OCI-LY3 (cell line): Measurements from ENCODE around the gene PAM.

Source experiments
- H2AFZ ChIP-seq: fragments of 200-600, 300-600 bp; shearing (Covaris generic); 2 replicates; pipeline ENCODE4 v1.6.0; 2014; ENCODE audit warnings: antibody characterized with exemption, low read depth, low read length
- H3K27ac ChIP-seq: fragments of 200-600, 300-600 bp; sonication (generic); 2 replicates; pipeline ENCODE4 v1.5.1; 2014; ENCODE audit warnings: mild to moderate bottlenecking, low read length, moderate library complexity, mixed read lengths
- H3K27me3 ChIP-seq: fragments of 200-600, 300-600 bp; sonication (generic); 2 replicates; pipeline ENCODE4 v1.6.1; 2014; ENCODE audit warnings: low read depth, low read length, mixed read lengths
- H3K36me3 ChIP-seq: fragments of 200-600, 300-600 bp; sonication (generic); replicated peaks from 2 replicates; pipeline ENCODE3; 2014; ENCODE audit warnings: low read depth, low read length, mixed read lengths
- H3K4me1 ChIP-seq: fragments of 300-600, 200-600 bp; sonication (generic); 2 replicates; pipeline ENCODE4 v1.6.1; 2014; ENCODE audit warnings: low read length, mixed read lengths
- H3K4me2 ChIP-seq: fragments of 200-600, 300-600 bp; sonication (generic); 2 replicates; pipeline ENCODE4 v1.6.1; 2014; ENCODE audit warnings: low read length, mixed read lengths
- H3K4me3 ChIP-seq: fragments of 300-600, 200-600 bp; sonication (generic); 2 replicates; pipeline ENCODE4 v1.5.1; 2014; ENCODE audit warnings: antibody characterized with exemption, mild to moderate bottlenecking, low read length, moderate library complexity
- H3K79me2 ChIP-seq: fragments of 300-600, 200-600 bp; shearing (Covaris generic); 2 replicates; pipeline ENCODE4 v1.6.1; 2014; ENCODE audit warnings: mild to moderate bottlenecking, low read length, mixed read lengths
- H3K9ac ChIP-seq: fragments of 300-600, 200-600 bp; shearing (Covaris generic); 2 replicates; pipeline ENCODE4 v1.6.0; 2014; ENCODE audit warnings: mild to moderate bottlenecking, low read length, moderate library complexity
- H3K9me3 ChIP-seq: fragments of 200-600, 300-600 bp; shearing (Covaris generic); 2 replicates; pipeline ENCODE4 v1.6.1; 2014; ENCODE audit warnings: low read length, mixed read lengths; ENCODE audit not compliant: insufficient read depth
- H4K20me1 ChIP-seq: fragments of 200-600, 300-600 bp; sonication (generic); 2 replicates; pipeline ENCODE4 v1.6.1; 2016; ENCODE audit warnings: low read length, mixed read lengths; ENCODE audit not compliant: insufficient read depth
- EZH2phosphoT487 ChIP-seq: fragments of 200-600 bp; shearing (Covaris generic); IDR thresholded peaks from 2 replicates; pipeline ENCODE4 v1.6.1; 2018; ENCODE audit warnings: antibody characterized with exemption, mixed run types, low read depth
- TF ChIP-seq, protein P1 (sequence below): fragments of 200-600, 300-600 bp; sonication (generic); IDR thresholded peaks from 2 replicates; pipeline ENCODE4 v1.5.1; 2014; ENCODE audit warnings: antibody characterized with exemption, low read length, low read depth

PAM gene

DNA sequence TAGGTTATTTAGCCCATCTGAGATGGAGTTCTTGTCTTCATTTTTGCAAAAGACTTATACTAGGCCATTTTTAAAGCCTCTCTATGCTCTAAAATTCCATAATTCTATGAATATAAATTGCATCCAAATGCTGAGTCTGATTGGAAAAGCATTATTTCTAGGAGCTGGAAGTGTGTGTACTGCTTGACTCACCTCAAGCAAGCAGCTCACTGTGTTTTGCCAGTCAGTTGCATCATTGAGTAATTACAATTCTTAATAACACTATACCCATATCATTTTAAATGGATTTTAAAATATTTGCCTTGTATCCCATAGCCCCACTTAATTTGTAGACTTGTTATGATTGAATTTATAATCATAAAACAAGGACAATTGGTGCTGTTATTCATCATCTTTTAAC, 161.0 kb downstream of the PAM start:
- H2AFZ ChIP-seq, result no peak overlapping the region
- H3K4me3 ChIP-seq, result no peak overlapping the region
- H3K79me2 ChIP-seq, result no peaks in the 10 kb centered on the region
- no peak overlapping the region for H3K4me2 ChIP-seq
- H3K4me1 ChIP-seq, result no peaks in the 10 kb centered on the region
- TF ChIP-seq, protein P1, sequence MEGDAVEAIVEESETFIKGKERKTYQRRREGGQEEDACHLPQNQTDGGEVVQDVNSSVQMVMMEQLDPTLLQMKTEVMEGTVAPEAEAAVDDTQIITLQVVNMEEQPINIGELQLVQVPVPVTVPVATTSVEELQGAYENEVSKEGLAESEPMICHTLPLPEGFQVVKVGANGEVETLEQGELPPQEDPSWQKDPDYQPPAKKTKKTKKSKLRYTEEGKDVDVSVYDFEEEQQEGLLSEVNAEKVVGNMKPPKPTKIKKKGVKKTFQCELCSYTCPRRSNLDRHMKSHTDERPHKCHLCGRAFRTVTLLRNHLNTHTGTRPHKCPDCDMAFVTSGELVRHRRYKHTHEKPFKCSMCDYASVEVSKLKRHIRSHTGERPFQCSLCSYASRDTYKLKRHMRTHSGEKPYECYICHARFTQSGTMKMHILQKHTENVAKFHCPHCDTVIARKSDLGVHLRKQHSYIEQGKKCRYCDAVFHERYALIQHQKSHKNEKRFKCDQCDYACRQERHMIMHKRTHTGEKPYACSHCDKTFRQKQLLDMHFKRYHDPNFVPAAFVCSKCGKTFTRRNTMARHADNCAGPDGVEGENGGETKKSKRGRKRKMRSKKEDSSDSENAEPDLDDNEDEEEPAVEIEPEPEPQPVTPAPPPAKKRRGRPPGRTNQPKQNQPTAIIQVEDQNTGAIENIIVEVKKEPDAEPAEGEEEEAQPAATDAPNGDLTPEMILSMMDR, result no peak
- TF ChIP-seq EZH2phosphoT487, result no peak
- H3K36me3 ChIP-seq, result no peaks in the 10 kb centered on the region
- no peaks in the 10 kb centered on the region for H4K20me1 ChIP-seq
- H3K27me3 ChIP-seq, result no peaks in the 10 kb centered on the region
- no peak overlapping the region for H3K27ac ChIP-seq
- no peaks in the 10 kb centered on the region for H3K9me3 ChIP-seq
- no peak overlapping the region for H3K9ac ChIP-seq

DNA sequence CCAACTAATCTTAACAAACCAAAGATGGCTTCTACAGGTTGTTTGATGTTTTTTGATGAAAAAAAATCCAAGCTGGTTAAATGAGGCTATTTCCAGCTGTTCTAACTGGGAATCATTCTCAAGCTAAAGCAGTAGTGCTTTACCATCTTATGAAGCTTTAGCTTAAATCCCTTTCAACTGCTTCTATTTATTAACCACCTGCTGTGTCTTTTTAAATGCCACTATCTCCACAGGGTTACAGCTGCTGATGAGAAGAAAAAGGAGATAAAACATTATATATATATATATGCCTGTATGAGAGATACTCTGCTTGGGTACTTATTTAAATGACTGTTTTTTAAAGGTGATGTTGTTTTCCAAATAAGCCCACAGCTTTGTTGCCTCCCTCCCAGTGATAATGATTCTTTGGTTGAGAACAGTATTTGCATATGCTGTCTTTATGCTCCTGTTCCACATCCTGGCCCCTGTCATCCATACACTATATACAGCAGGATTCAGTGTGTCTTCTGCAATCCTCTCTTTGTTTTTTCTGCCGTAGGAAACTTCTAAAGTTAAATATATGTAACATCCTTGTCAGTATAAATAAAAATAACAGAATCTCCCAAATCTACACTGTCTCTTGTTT, 164.0 kb downstream of the PAM start:
- Histone ChIP-seq H3K79me2 (no peaks in the 10 kb centered on the region), H4K20me1 (no peaks in the 10 kb centered on the region), H3K27ac (no peak overlapping the region), H3K4me2 (no peak overlapping the region), H3K27me3 (no peaks in the 10 kb centered on the region), H3K4me3 (no peak overlapping the region), H2AFZ (no peak overlapping the region), H3K4me1 (no peaks in the 10 kb centered on the region), H3K9ac (no peak overlapping the region), H3K36me3 (no peaks in the 10 kb centered on the region), H3K9me3 (no peaks in the 10 kb centered on the region)
- TF ChIP-seq, protein P1, result no peak
- no peak for TF ChIP-seq EZH2phosphoT487

- H3K9ac ChIP-seq, result no peak overlapping the region
- no peaks in the 10 kb centered on the region for H3K9me3 ChIP-seq
- no peak overlapping the region for H2AFZ ChIP-seq
- H3K36me3 ChIP-seq, result no peaks in the 10 kb centered on the region
- no peaks in the 10 kb centered on the region for H3K79me2 ChIP-seq
- no peak overlapping the region for H3K27ac ChIP-seq
- H3K27me3 ChIP-seq, result no peaks in the 10 kb centered on the region
- TF ChIP-seq, protein P1, result no peak
- TF ChIP-seq EZH2phosphoT487, result no peak
- H4K20me1 ChIP-seq, result no peaks in the 10 kb centered on the region
- H3K4me3 ChIP-seq, result no peak overlapping the region
- no peaks in the 10 kb centered on the region for H3K4me1 ChIP-seq
- no peak overlapping the region for H3K4me2 ChIP-seq
Observed at GRCh38 chr5:102920762-102921161, 165.7 kb downstream of the PAM start.

GRCh38 chr5:102921341-102922044, 166.4 kb downstream of the PAM start:
- no peaks in the 10 kb centered on the region for H3K9me3 ChIP-seq
- TF ChIP-seq, protein P1, result no peak
- no peak for TF ChIP-seq EZH2phosphoT487
- H3K27ac ChIP-seq, result no peak overlapping the region
- no peaks in the 10 kb centered on the region for H3K79me2 ChIP-seq
- H4K20me1 ChIP-seq, result no peaks in the 10 kb centered on the region
- H2AFZ ChIP-seq, result no peak overlapping the region
- H3K4me1 ChIP-seq, result no peaks in the 10 kb centered on the region
- no peak overlapping the region for H3K4me2 ChIP-seq
- H3K9ac ChIP-seq, result no peak overlapping the region
- H3K4me3 ChIP-seq, result no peak overlapping the region
- H3K27me3 ChIP-seq, result no peaks in the 10 kb centered on the region
- H3K36me3 ChIP-seq, result no peaks in the 10 kb centered on the region
